ENCODE measurements around the gene SERHL2.

GRCh38 chr22:42533638-42533977, 20.1 kb upstream of the SERHL2 start:
- TF ChIP-seq POLR2A (IDR thresholded peaks at IDR 0.05) (no peak), CTCF (IDR thresholded peaks at IDR 0.05) (no peak), POLR2AphosphoS5 (IDR thresholded peaks at IDR 0.05) (no peak)
